WTC11 (cell line): ENCODE data around the gene BICC1. TPM values are rescaled to one million over a fixed set of nuclear protein-coding genes. Genes with fewer than 3 reads are reported as not detected.

Experiments used
- ATAC-seq: fragments of 200-7000 bp; cut with Tn5 transposase; 2 replicates; pipeline ENCODE4 v1.10.0; 2021; ENCODE audit warnings: mild to moderate bottlenecking, moderate library complexity
- CTCF ChIA-PET: fragments of 300-600 bp; sonication (Branson Sonifier 250); formaldehyde crosslinking; loops from one replicate; lab custom pipeline; 2021; ENCODE audit warnings: antibody characterized with exemption; lab: Charles Lee
- POLR2A ChIA-PET: fragments of 350-600 bp; sonication (Branson Sonifier 250); formaldehyde crosslinking; loops from one replicate; lab custom pipeline; 2021; ENCODE audit warnings: antibody characterized with exemption; lab: Charles Lee
- DNase-seq: peaks from one replicate; pipeline ENCODE4 v3.0.0; 2021; ENCODE audit warnings: low spot score
- H3K27ac Mint-ChIP-seq: 2 replicates; pipeline ENCODE4 v1.8.0; 2021; ENCODE audit warnings: mixed read lengths
- H3K27me3 Mint-ChIP-seq: 2 replicates; pipeline ENCODE4 v1.8.0; 2021; ENCODE audit warnings: low read depth, mild to moderate bottlenecking, moderate library complexity, mixed read lengths
- H3K36me3 Mint-ChIP-seq: 2 replicates; pipeline ENCODE4 v1.8.0; 2021; ENCODE audit warnings: mixed read lengths
- H3K4me1 Mint-ChIP-seq: 2 replicates; pipeline ENCODE4 v1.8.0; 2022; ENCODE audit warnings: mixed read lengths
- H3K4me3 Mint-ChIP-seq: 2 replicates; pipeline ENCODE4 v1.8.0; 2021; ENCODE audit warnings: mild to moderate bottlenecking, moderate library complexity, mixed read lengths
- H3K9me3 Mint-ChIP-seq: 2 replicates; pipeline ENCODE4 v1.8.0; 2021; ENCODE audit warnings: mixed read lengths
- ATF1 ChIP-seq: sonication (generic); formaldehyde crosslinking; IDR thresholded peaks from 2 replicates; pipeline ENCODE4 v1.8.1; 2023; ENCODE audit warnings: mild to moderate bottlenecking, moderate library complexity, missing genetic modification reagents
- E2F1 ChIP-seq: sonication (generic); formaldehyde crosslinking; IDR thresholded peaks from 2 replicates; pipeline ENCODE4 v1.8.0; 2022; ENCODE audit warnings: mild to moderate bottlenecking, missing genetic modification reagents
- E2F4 ChIP-seq: sonication (generic); formaldehyde crosslinking; IDR thresholded peaks from 2 replicates; pipeline ENCODE4 v1.8.1; 2022; ENCODE audit warnings: low read depth, mild to moderate bottlenecking, moderate library complexity, missing genetic modification reagents, borderline replicate concordance
- IRF2 ChIP-seq: sonication (generic); formaldehyde crosslinking; IDR thresholded peaks from 2 replicates; pipeline ENCODE4 v1.8.0; 2022; ENCODE audit warnings: low read depth, missing genetic modification reagents, borderline replicate concordance
- JAZF1 ChIP-seq: fragments of 250-450 bp; sonication (Bioruptor Pico); IDR thresholded peaks from 2 replicates; pipeline ENCODE4 v1.9.0; 2021; ENCODE audit warnings: moderate library complexity, mild to moderate bottlenecking, inconsistent platforms
- NFYB ChIP-seq: sonication (generic); formaldehyde crosslinking; conservative IDR thresholded peaks from 2 replicates; pipeline ENCODE4 v1.8.0; 2022; ENCODE audit warnings: low read depth, missing genetic modification reagents
- NR2C2 ChIP-seq: sonication (generic); formaldehyde crosslinking; IDR thresholded peaks from 2 replicates; pipeline ENCODE4 v1.8.0; 2022; ENCODE audit warnings: mild to moderate bottlenecking, missing genetic modification reagents
- SMAD3 ChIP-seq: sonication (generic); formaldehyde crosslinking; IDR thresholded peaks from 2 replicates; pipeline ENCODE4 v1.8.0; 2022; ENCODE audit warnings: missing genetic modification reagents, mild to moderate bottlenecking, borderline replicate concordance
- ZBTB21 ChIP-seq: sonication (generic); formaldehyde crosslinking; IDR thresholded peaks from 2 replicates; pipeline ENCODE4 v1.8.1; 2023; ENCODE audit warnings: mild to moderate bottlenecking, missing genetic modification reagents, borderline replicate concordance
- ZNF138 ChIP-seq: sonication (generic); formaldehyde crosslinking; conservative IDR thresholded peaks from 2 replicates; pipeline ENCODE4 v1.8.1; 2022; ENCODE audit warnings: mild to moderate bottlenecking, moderate library complexity, missing genetic modification reagents
- ZNF512 ChIP-seq: sonication (generic); formaldehyde crosslinking; IDR thresholded peaks from 2 replicates; pipeline ENCODE4 v1.8.1; 2022; ENCODE audit warnings: missing genetic modification reagents, borderline replicate concordance
- total RNA-seq: library from RNA; stranded (reverse); gene quantifications from 3 replicates; pipeline ENCODE4 v1.2.3, GENCODE V29; 2021
- TF ChIP-seq, protein P1 (sequence below): sonication (generic); formaldehyde crosslinking; IDR thresholded peaks from 2 replicates; pipeline ENCODE4 v1.8.1; 2023; ENCODE audit warnings: mild to moderate bottlenecking, missing genetic modification reagents, borderline replicate concordance
- TF ChIP-seq, protein P2 (sequence below): fragments of 250-450 bp; sonication (Bioruptor Pico); IDR thresholded peaks from 2 replicates; pipeline ENCODE4 v1.8.0; 2021; ENCODE audit warnings: mild to moderate bottlenecking
- TF ChIP-seq, protein P3 (sequence below): sonication (generic); formaldehyde crosslinking; IDR thresholded peaks from 2 replicates; pipeline ENCODE4 v1.8.0; 2022; ENCODE audit warnings: mild to moderate bottlenecking, missing genetic modification reagents

BICC1 gene
- total RNA-seq, 1 experiment from 2014 or later = 0.61 TPM

GRCh38 chr10:58546137-58546536 is 33.5 kb downstream of the BICC1 start (continued):
- TF ChIP-seq, protein P1, sequence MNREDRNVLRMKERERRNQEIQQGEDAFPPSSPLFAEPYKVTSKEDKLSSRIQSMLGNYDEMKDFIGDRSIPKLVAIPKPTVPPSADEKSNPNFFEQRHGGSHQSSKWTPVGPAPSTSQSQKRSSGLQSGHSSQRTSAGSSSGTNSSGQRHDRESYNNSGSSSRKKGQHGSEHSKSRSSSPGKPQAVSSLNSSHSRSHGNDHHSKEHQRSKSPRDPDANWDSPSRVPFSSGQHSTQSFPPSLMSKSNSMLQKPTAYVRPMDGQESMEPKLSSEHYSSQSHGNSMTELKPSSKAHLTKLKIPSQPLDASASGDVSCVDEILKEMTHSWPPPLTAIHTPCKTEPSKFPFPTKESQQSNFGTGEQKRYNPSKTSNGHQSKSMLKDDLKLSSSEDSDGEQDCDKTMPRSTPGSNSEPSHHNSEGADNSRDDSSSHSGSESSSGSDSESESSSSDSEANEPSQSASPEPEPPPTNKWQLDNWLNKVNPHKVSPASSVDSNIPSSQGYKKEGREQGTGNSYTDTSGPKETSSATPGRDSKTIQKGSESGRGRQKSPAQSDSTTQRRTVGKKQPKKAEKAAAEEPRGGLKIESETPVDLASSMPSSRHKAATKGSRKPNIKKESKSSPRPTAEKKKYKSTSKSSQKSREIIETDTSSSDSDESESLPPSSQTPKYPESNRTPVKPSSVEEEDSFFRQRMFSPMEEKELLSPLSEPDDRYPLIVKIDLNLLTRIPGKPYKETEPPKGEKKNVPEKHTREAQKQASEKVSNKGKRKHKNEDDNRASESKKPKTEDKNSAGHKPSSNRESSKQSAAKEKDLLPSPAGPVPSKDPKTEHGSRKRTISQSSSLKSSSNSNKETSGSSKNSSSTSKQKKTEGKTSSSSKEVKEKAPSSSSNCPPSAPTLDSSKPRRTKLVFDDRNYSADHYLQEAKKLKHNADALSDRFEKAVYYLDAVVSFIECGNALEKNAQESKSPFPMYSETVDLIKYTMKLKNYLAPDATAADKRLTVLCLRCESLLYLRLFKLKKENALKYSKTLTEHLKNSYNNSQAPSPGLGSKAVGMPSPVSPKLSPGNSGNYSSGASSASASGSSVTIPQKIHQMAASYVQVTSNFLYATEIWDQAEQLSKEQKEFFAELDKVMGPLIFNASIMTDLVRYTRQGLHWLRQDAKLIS (CRISPR knock-in tag) = no peak
- TF ChIP-seq JAZF1 (CRISPR knock-in tag) (no peak), ZNF138 (no peak), NFYB (no peak)
- TF ChIP-seq, protein P2, sequence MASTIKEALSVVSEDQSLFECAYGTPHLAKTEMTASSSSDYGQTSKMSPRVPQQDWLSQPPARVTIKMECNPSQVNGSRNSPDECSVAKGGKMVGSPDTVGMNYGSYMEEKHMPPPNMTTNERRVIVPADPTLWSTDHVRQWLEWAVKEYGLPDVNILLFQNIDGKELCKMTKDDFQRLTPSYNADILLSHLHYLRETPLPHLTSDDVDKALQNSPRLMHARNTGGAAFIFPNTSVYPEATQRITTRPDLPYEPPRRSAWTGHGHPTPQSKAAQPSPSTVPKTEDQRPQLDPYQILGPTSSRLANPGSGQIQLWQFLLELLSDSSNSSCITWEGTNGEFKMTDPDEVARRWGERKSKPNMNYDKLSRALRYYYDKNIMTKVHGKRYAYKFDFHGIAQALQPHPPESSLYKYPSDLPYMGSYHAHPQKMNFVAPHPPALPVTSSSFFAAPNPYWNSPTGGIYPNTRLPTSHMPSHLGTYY = no peak

GRCh38 chr10:58546722-58547445 is 34.2 kb downstream of the BICC1 start:
- H3K9me3 Mint-ChIP-seq = no peaks in the 10 kb centered on the region
- ChIA-PET POLR2A (no interaction called here), CTCF (interaction anchor here (1.5 kb wide), 1 partner anchor 16 kb away, joined by 5 read pairs; no protein-coding TSS in a partner anchor)
- no peak overlapping the region for H3K27ac Mint-ChIP-seq
- TF ChIP-seq ATF1 (no peak), NR2C2 (CRISPR knock-in tag) (no peak), ZBTB21 (CRISPR knock-in tag) (no peak), SMAD3 (CRISPR knock-in tag) (no peak), IRF2 (CRISPR knock-in tag) (no peak), E2F1 (CRISPR knock-in tag) (no peak), ZNF512 (CRISPR knock-in tag) (no peak), E2F4 (CRISPR knock-in tag) (no peak)
- TF ChIP-seq, protein P3, sequence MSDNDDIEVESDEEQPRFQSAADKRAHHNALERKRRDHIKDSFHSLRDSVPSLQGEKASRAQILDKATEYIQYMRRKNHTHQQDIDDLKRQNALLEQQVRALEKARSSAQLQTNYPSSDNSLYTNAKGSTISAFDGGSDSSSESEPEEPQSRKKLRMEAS (CRISPR knock-in tag) = no peak
- no peaks in the 10 kb centered on the region for H3K4me1 Mint-ChIP-seq
- DNase-seq (no peak), ATAC-seq (no peak)
- no peaks in the 10 kb centered on the region for H3K36me3 Mint-ChIP-seq
- H3K4me3 Mint-ChIP-seq = no peak overlapping the region
- no peaks in the 10 kb centered on the region for H3K27me3 Mint-ChIP-seq
